Liver (tissue), 9 donors: ENCODE results near the gene STKLD1. TPM values are rescaled to one million over a fixed set of nuclear protein-coding genes. Genes with fewer than 3 reads are reported as not detected.

Source experiments
- DNase-seq: peaks from one replicate; pipeline ENCODE4 v3.0.0-alpha.2; 2017; ENCODE audit warnings: low spot score
- H3K27ac ChIP-seq, 2 donors: one replicate each; pipeline ENCODE4 v1.7.0; 2013; ENCODE audit warnings: inconsistent platforms in 2 of 2, low read length in 2 of 2, control low read depth in 1 of 2, low read depth in 1 of 2, mild to moderate bottlenecking in 1 of 2
- H3K27me3 ChIP-seq, 4 donors: one replicate each; pipeline versions ENCODE4 v1.6.1 to v1.7.0; 2013; ENCODE audit warnings: low read length in 3 of 4, inconsistent platforms in 1 of 4, mild to moderate bottlenecking in 1 of 4, moderate library complexity in 1 of 4; ENCODE audit not compliant: control insufficient read depth in 4 of 4, insufficient read depth in 4 of 4
- H3K36me3 ChIP-seq, 4 donors: one replicate each; pipeline versions ENCODE4 v1.6.1 to v1.7.0; 2013; ENCODE audit warnings: low read length in 3 of 4, mild to moderate bottlenecking in 3 of 4, low read depth in 1 of 4, moderate library complexity in 1 of 4; ENCODE audit not compliant: control insufficient read depth in 4 of 4, insufficient read depth in 3 of 4
- H3K4me1 ChIP-seq, 4 donors: one replicate each; pipeline versions ENCODE4 v1.6.1 to v1.7.0; 2013; ENCODE audit warnings: low read length in 3 of 4, mild to moderate bottlenecking in 3 of 4, moderate library complexity in 1 of 4; ENCODE audit not compliant: control insufficient read depth in 4 of 4, insufficient read depth in 4 of 4
- H3K4me3 ChIP-seq, 3 donors: one replicate each; pipeline versions ENCODE4 v1.6.1 to v1.7.0; 2013; ENCODE audit warnings: low read length in 3 of 3, control low read depth in 1 of 3, low read depth in 1 of 3, mild to moderate bottlenecking in 1 of 3
- H3K9ac ChIP-seq, 2 donors: one replicate each; pipeline ENCODE4 v1.7.0; 2013; ENCODE audit warnings: low read length in 2 of 2, mild to moderate bottlenecking in 2 of 2, moderate library complexity in 2 of 2, control low read depth in 1 of 2, low read depth in 1 of 2
- H3K9me3 ChIP-seq, 4 donors: one replicate each; pipeline versions ENCODE4 v1.6.1 to v1.7.0; 2013; ENCODE audit warnings: low read length in 3 of 4; ENCODE audit not compliant: control insufficient read depth in 4 of 4
- ATF3 ChIP-seq: IDR thresholded peaks from 2 replicates; pipeline ENCODE4 v1.6.1; 2016; ENCODE audit warnings: antibody characterized with exemption
- CTCF ChIP-seq: fragments of 150-350 bp; IDR thresholded peaks from 2 replicates; pipeline ENCODE4 v1.5.1; 2017; ENCODE audit warnings: improper control_type of control experiment, low read depth, low read length; ENCODE audit not compliant: missing input control
- FOXA1 ChIP-seq: IDR thresholded peaks from 2 replicates; pipeline ENCODE4 v1.6.1; 2016; ENCODE audit warnings: antibody characterized with exemption
- GABPA ChIP-seq, 2 donors: IDR thresholded peaks in 1 of 2; conservative IDR thresholded peaks in 1 of 2; 2 replicates each; pipeline ENCODE4 v1.6.1; 2016; ENCODE audit warnings: antibody characterized with exemption in 2 of 2, mild to moderate bottlenecking in 1 of 2, moderate library complexity in 1 of 2
- HNF4A ChIP-seq, 2 donors: conservative IDR thresholded peaks; 2 replicates each; pipeline ENCODE4 v1.6.1; 2016; ENCODE audit warnings: antibody characterized with exemption in 2 of 2, mild to moderate bottlenecking in 2 of 2
- HNF4G ChIP-seq: IDR thresholded peaks from 2 replicates; pipeline ENCODE4 v1.6.1; 2016; ENCODE audit warnings: antibody characterized with exemption
- JUND ChIP-seq, 2 donors: IDR thresholded peaks; 2 replicates each; pipeline ENCODE4 v1.6.1; 2016; ENCODE audit warnings: antibody characterized with exemption in 2 of 2
- NR2F2 ChIP-seq: IDR thresholded peaks from 2 replicates; pipeline ENCODE4 v1.6.1; 2016; ENCODE audit warnings: antibody characterized with exemption
- RAD21 ChIP-seq, 2 donors: IDR thresholded peaks; 2 replicates each; pipeline ENCODE4 v1.6.1; 2016; ENCODE audit warnings: antibody characterized with exemption in 2 of 2, mild to moderate bottlenecking in 2 of 2
- RXRA ChIP-seq, 2 donors: IDR thresholded peaks; 2 replicates each; pipeline ENCODE4 v1.6.1; 2017 to 2018; ENCODE audit warnings: antibody characterized with exemption in 2 of 2, mild to moderate bottlenecking in 1 of 2
- SP1 ChIP-seq: IDR thresholded peaks from 2 replicates; pipeline ENCODE4 v1.6.1; 2018; ENCODE audit warnings: antibody characterized with exemption, mild to moderate bottlenecking
- TAF1 ChIP-seq: conservative IDR thresholded peaks from 2 replicates; pipeline ENCODE4 v1.6.1; 2016; ENCODE audit warnings: antibody characterized with exemption, mild to moderate bottlenecking
- YY1 ChIP-seq: IDR thresholded peaks from 2 replicates; pipeline ENCODE4 v1.6.1; 2016; ENCODE audit warnings: antibody characterized with exemption, mild to moderate bottlenecking
- WGBS: extraction: QIAGEN DNeasy Blood & Tissue Kit; methylation state at CpG from one replicate; pipeline ENCODE4 v1.1.7; 2013; 5-methylcytosine and 5-hydroxymethylcytosine counted together
- polyA plus RNA-seq, 2 donors: library from polyadenylated mRNA; stranded (reverse) in 1 of 2; unstranded in 1 of 2; fragments of 200-250 nt in 1 of 2; fragments of >200 nt in 1 of 2; fragmentation: Nextera tagmentation in 1 of 2; extraction: Ambion mirVana in 1 of 2; gene quantifications; one replicate each; pipeline versions ENCODE4 v1.2.1 to v1.2.3, GENCODE V29; 2013 to 2015
- total RNA-seq, 2 donors: library from RNA; depleted of rRNA; stranded (reverse); fragments of >200 nt; gene quantifications; one replicate each; pipeline ENCODE4 v1.2.3, GENCODE V29; 2014
- TF ChIP-seq, protein P1 (sequence below): IDR thresholded peaks from 2 replicates; pipeline ENCODE4 v1.6.1; 2016; ENCODE audit warnings: antibody characterized with exemption, mild to moderate bottlenecking
- TF ChIP-seq, protein P2 (sequence below): IDR thresholded peaks from 2 replicates; pipeline ENCODE4 v1.6.1; 2016; ENCODE audit warnings: antibody characterized with exemption
- TF ChIP-seq, protein P3 (sequence below): IDR thresholded peaks from 2 replicates; pipeline ENCODE4 v1.6.1; 2016; ENCODE audit warnings: antibody characterized with exemption
- donor health status: healthy.
- donor health status: healthy.
- donor health status: healthy.
- donor health status: healthy.
- donor health status: healthy.

The STKLD1 gene
- total and polyA plus RNA-seq, 4 donors = 0.25 to 0.85 (median 0.33) TPM

GRCh38 chr9:133340916-133341315 lies 35.2 kb upstream of the STKLD1 start:
- Histone ChIP-seq H3K4me3 (no peak overlapping the region), H3K27ac (no peak overlapping the region), H3K27me3 (no peaks in the 10 kb centered on the region), H3K9ac (no peak overlapping the region), H3K36me3 (peaks cover 0 to 46% (median 13%) of the 10 kb centered on the region in 4 donors), H3K9me3 (no peaks in the 10 kb centered on the region), H3K4me1 (peaks cover 0 to 12% (median 5%) of the 10 kb centered on the region in 4 donors)
- no peak for DNase-seq
- TF ChIP-seq, protein P1, sequence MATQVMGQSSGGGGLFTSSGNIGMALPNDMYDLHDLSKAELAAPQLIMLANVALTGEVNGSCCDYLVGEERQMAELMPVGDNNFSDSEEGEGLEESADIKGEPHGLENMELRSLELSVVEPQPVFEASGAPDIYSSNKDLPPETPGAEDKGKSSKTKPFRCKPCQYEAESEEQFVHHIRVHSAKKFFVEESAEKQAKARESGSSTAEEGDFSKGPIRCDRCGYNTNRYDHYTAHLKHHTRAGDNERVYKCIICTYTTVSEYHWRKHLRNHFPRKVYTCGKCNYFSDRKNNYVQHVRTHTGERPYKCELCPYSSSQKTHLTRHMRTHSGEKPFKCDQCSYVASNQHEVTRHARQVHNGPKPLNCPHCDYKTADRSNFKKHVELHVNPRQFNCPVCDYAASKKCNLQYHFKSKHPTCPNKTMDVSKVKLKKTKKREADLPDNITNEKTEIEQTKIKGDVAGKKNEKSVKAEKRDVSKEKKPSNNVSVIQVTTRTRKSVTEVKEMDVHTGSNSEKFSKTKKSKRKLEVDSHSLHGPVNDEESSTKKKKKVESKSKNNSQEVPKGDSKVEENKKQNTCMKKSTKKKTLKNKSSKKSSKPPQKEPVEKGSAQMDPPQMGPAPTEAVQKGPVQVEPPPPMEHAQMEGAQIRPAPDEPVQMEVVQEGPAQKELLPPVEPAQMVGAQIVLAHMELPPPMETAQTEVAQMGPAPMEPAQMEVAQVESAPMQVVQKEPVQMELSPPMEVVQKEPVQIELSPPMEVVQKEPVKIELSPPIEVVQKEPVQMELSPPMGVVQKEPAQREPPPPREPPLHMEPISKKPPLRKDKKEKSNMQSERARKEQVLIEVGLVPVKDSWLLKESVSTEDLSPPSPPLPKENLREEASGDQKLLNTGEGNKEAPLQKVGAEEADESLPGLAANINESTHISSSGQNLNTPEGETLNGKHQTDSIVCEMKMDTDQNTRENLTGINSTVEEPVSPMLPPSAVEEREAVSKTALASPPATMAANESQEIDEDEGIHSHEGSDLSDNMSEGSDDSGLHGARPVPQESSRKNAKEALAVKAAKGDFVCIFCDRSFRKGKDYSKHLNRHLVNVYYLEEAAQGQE = no peak
- no peak for TF ChIP-seq NR2F2
- no peak for TF ChIP-seq SP1
- TF ChIP-seq HNF4A (conservative IDR thresholded peaks at IDR 0.05) = no peak
- TF ChIP-seq RXRA (IDR thresholded peaks at IDR 0.05) = no peak
- no peak for TF ChIP-seq JUND (IDR thresholded peaks at IDR 0.05)
- TF ChIP-seq, protein P2, sequence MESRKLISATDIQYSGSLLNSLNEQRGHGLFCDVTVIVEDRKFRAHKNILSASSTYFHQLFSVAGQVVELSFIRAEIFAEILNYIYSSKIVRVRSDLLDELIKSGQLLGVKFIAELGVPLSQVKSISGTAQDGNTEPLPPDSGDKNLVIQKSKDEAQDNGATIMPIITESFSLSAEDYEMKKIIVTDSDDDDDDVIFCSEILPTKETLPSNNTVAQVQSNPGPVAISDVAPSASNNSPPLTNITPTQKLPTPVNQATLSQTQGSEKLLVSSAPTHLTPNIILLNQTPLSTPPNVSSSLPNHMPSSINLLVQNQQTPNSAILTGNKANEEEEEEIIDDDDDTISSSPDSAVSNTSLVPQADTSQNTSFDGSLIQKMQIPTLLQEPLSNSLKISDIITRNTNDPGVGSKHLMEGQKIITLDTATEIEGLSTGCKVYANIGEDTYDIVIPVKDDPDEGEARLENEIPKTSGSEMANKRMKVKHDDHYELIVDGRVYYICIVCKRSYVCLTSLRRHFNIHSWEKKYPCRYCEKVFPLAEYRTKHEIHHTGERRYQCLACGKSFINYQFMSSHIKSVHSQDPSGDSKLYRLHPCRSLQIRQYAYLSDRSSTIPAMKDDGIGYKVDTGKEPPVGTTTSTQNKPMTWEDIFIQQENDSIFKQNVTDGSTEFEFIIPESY = no peak
- TF ChIP-seq RAD21 (IDR thresholded peaks at IDR 0.05) = no peak
- TF ChIP-seq FOXA1 = no peak
- 93% methylated on average over 13 of the region's 13 CpGs for WGBS

- Histone ChIP-seq H3K27ac (no peak overlapping the region), H3K4me1 (peaks cover 1 to 12% (median 3%) of the 10 kb centered on the region in 4 donors), H3K27me3 (no peaks in the 10 kb centered on the region), H3K4me3 (no peak overlapping the region), H3K36me3 (peaks cover 0 to 46% (median 13%) of the 10 kb centered on the region in 4 donors), H3K9me3 (no peaks in the 10 kb centered on the region), H3K9ac (no peak overlapping the region)
- TF ChIP-seq SP1 = no peak
- TF ChIP-seq JUND (IDR thresholded peaks at IDR 0.05) = no peak
- no peak for TF ChIP-seq GABPA (IDR thresholded peaks at IDR 0.05 in 1 of 2, conservative IDR thresholded peaks at IDR 0.05 in 1 of 2)
- TF ChIP-seq RAD21 (IDR thresholded peaks at IDR 0.05) = no peak
- no peak for TF ChIP-seq ATF3
- no peak for TF ChIP-seq FOXA1
- TF ChIP-seq YY1 = no peak
- TF ChIP-seq, protein P1 = no peak
- TF ChIP-seq, protein P3, sequence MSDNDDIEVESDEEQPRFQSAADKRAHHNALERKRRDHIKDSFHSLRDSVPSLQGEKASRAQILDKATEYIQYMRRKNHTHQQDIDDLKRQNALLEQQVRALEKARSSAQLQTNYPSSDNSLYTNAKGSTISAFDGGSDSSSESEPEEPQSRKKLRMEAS = no peak
- no peak for TF ChIP-seq CTCF
- no peak for TF ChIP-seq NR2F2
- no peak for TF ChIP-seq TAF1
- TF ChIP-seq RXRA (IDR thresholded peaks at IDR 0.05) = no peak
- TF ChIP-seq, protein P2 = no peak
- TF ChIP-seq HNF4G = no peak
- no peak for DNase-seq
- 92% methylated on average over 15 of the region's 15 CpGs for WGBS
Observed at GRCh38 chr9:133341369-133342068, 34.6 kb upstream of the STKLD1 start.
